HUES6 (cell line): ENCODE data around the gene RMRP.
A peak's percentile ranks its signal among the peaks of the same experiment; 100 is the strongest.

Experiments used
- H3K27ac ChIP-seq: 2 replicates; pipeline ENCODE4 v1.7.0; 2013; ENCODE audit warnings: low read depth, mild to moderate bottlenecking, low read length, inconsistent platforms
- H3K27me3 ChIP-seq: 2 replicates; pipeline ENCODE4 v1.6.1; 2013; ENCODE audit warnings: low read length; ENCODE audit not compliant: control insufficient read depth, insufficient read depth
- H3K36me3 ChIP-seq: 2 replicates; pipeline ENCODE4 v1.6.1; 2013; ENCODE audit warnings: low read length; ENCODE audit not compliant: control insufficient read depth, insufficient read depth
- H3K4me1 ChIP-seq: 2 replicates; pipeline ENCODE4 v1.6.1; 2013; ENCODE audit warnings: low read length; ENCODE audit not compliant: control insufficient read depth, insufficient read depth
- H3K4me3 ChIP-seq: 2 replicates; pipeline ENCODE4 v1.5.1; 2013; ENCODE audit warnings: low read depth, low read length
- H3K9ac ChIP-seq: one replicate; pipeline ENCODE4 v1.6.1; 2013; ENCODE audit warnings: mild to moderate bottlenecking, low read length
- H3K9me3 ChIP-seq: 2 replicates; pipeline ENCODE4 v1.6.1; 2013; ENCODE audit warnings: low read depth, low read length; ENCODE audit not compliant: control insufficient read depth, insufficient read depth

RMRP gene

DNA sequence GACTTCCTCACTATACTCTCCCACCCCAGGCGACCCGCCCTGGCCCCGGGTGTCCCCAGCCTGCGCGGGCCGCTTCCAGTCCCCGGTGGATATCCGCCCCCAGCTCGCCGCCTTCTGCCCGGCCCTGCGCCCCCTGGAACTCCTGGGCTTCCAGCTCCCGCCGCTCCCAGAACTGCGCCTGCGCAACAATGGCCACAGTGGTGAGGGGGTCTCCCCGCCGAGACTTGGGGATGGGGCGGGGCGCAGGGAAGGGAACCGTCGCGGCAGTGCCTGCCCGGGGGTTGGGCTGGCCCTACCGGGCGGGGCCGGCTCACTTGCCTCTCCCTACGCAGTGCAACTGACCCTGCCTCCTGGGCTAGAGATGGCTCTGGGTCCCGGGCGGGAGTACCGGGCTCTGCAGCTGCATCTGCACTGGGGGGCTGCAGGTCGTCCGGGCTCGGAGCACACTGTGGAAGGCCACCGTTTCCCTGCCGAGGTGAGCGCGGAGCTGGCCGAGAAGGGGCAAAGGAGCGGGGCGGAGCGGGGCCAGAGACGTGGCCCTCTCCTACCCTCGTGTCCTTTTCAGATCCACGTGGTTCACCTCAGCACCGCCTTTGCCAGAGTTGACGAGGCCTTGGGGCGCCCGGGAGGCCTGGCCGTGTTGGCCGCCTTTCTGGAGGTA is 18.0 kb upstream of the RMRP start:
- H3K4me3 ChIP-seq = peak overlapping the region; percentile 70
- peak overlapping the region; percentile 55 for H3K9ac ChIP-seq

DNA sequence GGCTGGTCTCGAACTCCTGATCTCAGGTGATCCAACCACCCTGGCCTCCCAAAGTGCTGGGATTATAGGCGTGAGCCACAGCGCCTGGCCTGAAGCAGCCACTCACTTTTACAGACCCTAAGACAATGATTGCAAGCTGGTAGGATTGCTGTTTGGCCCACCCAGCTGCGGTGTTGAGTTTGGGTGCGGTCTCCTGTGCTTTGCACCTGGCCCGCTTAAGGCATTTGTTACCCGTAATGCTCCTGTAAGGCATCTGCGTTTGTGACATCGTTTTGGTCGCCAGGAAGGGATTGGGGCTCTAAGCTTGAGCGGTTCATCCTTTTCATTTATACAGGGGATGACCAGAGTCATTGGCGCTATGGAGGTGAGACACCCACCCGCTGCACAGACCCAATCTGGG is 17.4 kb upstream of the RMRP start:
- Histone ChIP-seq H3K9ac (peak overlapping the region; percentile 42), H3K9me3 (no peaks in the 10 kb centered on the region), H3K27ac (no peak overlapping the region), H3K4me1 (peaks cover 10% of the 10 kb centered on the region; the same call in 1 of the 2 replicates), H3K27me3 (peaks cover 22% of the 10 kb centered on the region), H3K4me3 (peak overlapping the region; percentile 70), H3K36me3 (no peaks in the 10 kb centered on the region)

More for the DNA sequence above, 18.0 kb upstream of the RMRP start:
- Histone ChIP-seq H3K9me3 (no peaks in the 10 kb centered on the region), H3K27ac (no peak overlapping the region), H3K4me1 (peaks cover 17% of the 10 kb centered on the region), H3K36me3 (no peaks in the 10 kb centered on the region), H3K27me3 (peaks cover 22% of the 10 kb centered on the region)

DNA sequence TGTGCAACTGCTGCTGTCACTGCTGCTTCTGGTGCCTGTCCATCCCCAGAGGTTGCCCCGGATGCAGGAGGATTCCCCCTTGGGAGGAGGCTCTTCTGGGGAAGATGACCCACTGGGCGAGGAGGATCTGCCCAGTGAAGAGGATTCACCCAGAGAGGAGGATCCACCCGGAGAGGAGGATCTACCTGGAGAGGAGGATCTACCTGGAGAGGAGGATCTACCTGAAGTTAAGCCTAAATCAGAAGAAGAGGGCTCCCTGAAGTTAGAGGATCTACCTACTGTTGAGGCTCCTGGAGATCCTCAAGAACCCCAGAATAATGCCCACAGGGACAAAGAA is 16.2 kb upstream of the RMRP start:
- Histone ChIP-seq H3K9ac (no peak overlapping the region), H3K9me3 (no peaks in the 10 kb centered on the region), H3K4me1 (peaks cover 6% of the 10 kb centered on the region; the same call in 1 of the 2 replicates), H3K27me3 (peaks cover 22% of the 10 kb centered on the region), H3K4me3 (no peak overlapping the region), H3K36me3 (no peaks in the 10 kb centered on the region), H3K27ac (no peak overlapping the region)

DNA sequence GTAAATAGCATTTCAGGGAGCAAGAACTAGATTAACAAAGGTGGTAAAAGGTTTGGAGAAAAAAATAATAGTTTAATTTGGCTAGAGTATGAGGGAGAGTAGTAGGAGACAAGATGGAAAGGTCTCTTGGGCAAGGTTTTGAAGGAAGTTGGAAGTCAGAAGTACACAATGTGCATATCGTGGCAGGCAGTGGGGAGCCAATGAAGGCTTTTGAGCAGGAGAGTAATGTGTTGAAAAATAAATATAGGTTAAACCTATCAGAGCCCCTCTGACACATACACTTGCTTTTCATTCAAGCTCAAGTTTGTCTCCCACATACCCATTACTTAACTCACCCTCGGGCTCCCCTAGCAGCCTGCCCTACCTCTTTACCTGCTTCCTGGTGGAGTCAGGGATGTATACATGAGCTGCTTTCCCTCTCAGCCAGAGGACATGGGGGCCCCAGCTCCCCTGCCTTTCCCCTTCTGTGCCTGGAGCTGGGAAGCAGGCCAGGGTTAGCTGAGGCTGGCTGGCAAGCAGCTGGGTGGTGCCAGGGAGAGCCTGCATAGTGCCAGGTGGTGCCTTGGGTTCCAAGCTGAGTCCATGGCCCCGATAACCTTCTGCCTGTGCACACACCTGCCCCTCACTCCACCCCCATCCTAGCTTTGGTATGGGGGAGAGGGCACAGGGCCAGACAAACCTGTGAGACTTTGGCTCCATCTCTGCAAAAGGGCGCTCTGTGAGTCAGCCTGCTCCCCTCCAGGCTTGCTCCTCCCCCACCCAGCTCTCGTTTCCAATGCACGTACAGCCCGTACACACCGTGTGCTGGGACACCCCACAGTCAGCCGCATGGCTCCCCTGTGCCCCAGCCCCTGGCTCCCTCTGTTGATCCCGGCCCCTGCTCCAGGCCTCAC is 15.6 kb upstream of the RMRP start, which contains the start of gene CA9:
Gene CA9, plus strand, starts transcription at position 797 of the 893 bp plus-strand sequence. Its CDS starts 32 bp downstream, at position 829.
- H3K9me3 ChIP-seq = no peaks in the 10 kb centered on the region
- no peak within 1 kb of the TSS for H3K9ac ChIP-seq
- peaks cover 6% of the 10 kb centered on the region; the same call in 1 of the 2 replicates for H3K4me1 ChIP-seq
- no peak within 1 kb of the TSS for H3K4me3 ChIP-seq
- H3K27ac ChIP-seq = no peak within 1 kb of the TSS
- no peaks in the 10 kb centered on the region for H3K36me3 ChIP-seq
- H3K27me3 ChIP-seq = peaks cover 22% of the 10 kb centered on the region

DNA sequence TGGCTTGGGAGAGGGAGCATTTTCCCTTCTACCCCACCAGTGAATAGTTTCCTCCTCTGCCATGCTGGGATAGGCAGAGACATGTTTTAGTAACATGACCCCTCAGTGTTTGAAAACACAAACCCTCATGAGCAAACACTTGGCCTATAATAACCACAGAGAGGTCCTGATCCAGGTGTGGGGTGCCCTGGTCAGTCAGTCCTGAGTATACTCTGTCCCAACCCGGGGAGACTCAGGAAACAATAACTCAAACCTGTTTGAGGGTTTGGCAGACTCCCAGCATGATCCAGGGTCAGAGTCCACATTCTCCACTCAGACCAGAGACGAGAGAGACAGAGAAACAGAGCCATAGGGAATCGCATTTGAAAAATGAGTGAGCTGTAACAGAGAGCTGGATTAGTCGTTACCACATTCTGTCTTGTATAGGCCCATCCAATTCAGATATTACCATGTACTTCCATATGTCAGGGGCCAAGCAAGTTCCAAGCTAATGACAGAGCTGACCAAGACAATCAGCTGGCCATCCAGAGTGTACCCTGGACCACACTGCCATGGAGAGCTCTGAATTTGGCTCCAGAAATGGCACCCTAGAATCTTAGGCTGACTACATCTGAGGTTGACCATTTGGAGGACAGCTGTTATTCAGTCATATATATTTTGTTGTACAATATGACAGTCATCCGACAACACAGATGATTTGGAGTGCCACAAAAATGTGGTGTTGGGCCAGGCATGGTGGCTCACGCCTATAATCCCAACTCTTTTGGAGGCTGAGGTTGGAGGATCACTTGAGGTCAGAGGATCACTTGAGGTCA is 11.7 kb upstream of the RMRP start:
- Histone ChIP-seq H3K27ac (no peak overlapping the region), H3K4me1 (peaks cover 3% of the 10 kb centered on the region), H3K4me3 (no peak overlapping the region), H3K9me3 (no peaks in the 10 kb centered on the region), H3K9ac (no peak overlapping the region), H3K27me3 (peaks cover 14% of the 10 kb centered on the region), H3K36me3 (no peaks in the 10 kb centered on the region)

DNA sequence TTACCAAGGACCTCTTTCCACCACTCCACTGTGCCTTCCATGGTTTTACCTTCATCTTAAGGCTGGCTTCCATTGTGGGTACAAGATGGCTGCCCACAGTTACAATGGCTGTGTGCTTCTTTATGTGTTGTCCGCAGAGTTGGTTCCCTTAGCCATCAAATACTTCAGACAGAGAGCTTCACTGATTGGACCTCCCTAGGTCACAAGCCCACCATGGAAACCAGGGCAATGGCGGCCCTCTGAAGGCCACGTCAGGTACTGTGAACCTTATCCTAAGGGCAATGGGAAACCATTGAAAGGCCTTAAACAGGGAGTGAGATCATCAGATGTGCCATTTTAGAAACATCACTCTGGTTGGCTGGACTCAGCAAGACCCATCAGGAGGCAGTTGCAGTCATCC is 10.1 kb upstream of the RMRP start:
- Histone ChIP-seq H3K27ac (no peak overlapping the region), H3K9ac (no peak overlapping the region), H3K27me3 (no peaks in the 10 kb centered on the region), H3K9me3 (no peaks in the 10 kb centered on the region), H3K4me1 (peaks cover 3% of the 10 kb centered on the region), H3K4me3 (no peak overlapping the region), H3K36me3 (peaks cover 6% of the 10 kb centered on the region)

DNA sequence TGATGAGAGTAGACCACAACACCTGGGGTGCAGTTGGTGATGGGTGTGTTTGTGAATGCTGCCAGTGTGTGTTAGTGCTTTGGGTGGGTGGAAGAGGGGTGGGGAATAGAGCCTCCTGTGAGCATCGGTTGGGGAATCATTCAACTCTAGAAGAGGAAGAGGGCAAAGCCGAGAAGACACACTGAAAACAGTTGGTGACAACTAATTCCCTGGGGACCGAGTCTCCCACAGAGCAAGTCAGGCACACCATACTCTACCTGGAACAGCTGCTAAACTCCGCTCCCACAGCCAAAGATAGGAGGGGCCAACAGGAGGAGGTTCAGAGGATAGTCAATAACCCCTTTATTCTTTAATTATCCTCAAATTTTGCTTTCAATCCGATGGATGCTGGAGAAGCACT is 8.7 kb upstream of the RMRP start:
- Histone ChIP-seq H3K4me3 (no peak overlapping the region), H3K27ac (no peak overlapping the region), H3K4me1 (peaks cover 3% of the 10 kb centered on the region)

DNA sequence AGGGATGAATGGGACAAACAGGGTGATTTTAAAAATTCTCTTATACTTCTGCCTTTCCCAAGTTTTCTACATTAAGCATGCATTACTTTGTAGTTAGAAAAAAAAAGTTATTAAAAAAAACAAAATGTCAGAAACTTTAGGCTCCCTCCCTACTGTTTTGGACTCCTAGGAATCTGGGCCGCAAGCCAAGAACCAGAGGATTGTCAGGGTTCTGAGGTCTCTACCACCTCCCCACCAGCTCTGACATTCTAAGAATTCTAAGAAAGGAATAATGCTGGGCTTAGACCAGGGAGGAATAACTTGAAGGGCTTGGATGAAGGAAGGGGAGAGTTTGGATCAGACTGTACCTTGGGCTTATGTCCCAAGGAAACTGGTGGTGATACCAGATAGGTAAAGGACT is 8.2 kb upstream of the RMRP start:
- H3K4me3 ChIP-seq = no peak overlapping the region
- no peak overlapping the region for H3K9ac ChIP-seq
- H3K27ac ChIP-seq = no peak overlapping the region
- peaks cover 20% of the 10 kb centered on the region for H3K36me3 ChIP-seq
- H3K4me1 ChIP-seq = peaks cover 3% of the 10 kb centered on the region
- no peaks in the 10 kb centered on the region for H3K27me3 ChIP-seq
- H3K9me3 ChIP-seq = no peaks in the 10 kb centered on the region

More for the DNA sequence above, 8.7 kb upstream of the RMRP start:
- Histone ChIP-seq H3K36me3 (peaks cover 20% of the 10 kb centered on the region), H3K9me3 (no peaks in the 10 kb centered on the region), H3K27me3 (no peaks in the 10 kb centered on the region), H3K9ac (no peak overlapping the region)

DNA sequence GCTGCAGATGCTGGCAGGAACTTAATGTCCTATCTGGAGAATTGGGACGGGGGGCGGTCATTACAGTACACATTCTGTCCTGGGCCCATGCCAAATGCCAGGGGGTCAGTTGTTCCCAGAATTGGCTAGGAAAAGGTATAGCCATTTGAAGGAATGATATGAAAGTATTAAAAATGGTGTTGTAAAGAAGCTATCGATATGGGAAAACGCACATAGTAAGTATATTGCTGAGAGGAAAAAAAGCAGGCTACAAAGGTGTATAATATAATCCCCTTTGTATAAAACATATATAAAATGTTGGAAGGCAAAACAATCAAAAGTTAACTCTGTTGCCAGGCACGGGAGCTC is 7.6 kb upstream of the RMRP start:
- no peaks in the 10 kb centered on the region for H3K9me3 ChIP-seq
- H3K27ac ChIP-seq = no peak overlapping the region
- no peak overlapping the region for H3K9ac ChIP-seq
- H3K36me3 ChIP-seq = peaks cover 26% of the 10 kb centered on the region
- no peaks in the 10 kb centered on the region for H3K27me3 ChIP-seq
- peak overlapping the region; percentile 86 for H3K4me3 ChIP-seq
- peaks cover 5% of the 10 kb centered on the region for H3K4me1 ChIP-seq

DNA sequence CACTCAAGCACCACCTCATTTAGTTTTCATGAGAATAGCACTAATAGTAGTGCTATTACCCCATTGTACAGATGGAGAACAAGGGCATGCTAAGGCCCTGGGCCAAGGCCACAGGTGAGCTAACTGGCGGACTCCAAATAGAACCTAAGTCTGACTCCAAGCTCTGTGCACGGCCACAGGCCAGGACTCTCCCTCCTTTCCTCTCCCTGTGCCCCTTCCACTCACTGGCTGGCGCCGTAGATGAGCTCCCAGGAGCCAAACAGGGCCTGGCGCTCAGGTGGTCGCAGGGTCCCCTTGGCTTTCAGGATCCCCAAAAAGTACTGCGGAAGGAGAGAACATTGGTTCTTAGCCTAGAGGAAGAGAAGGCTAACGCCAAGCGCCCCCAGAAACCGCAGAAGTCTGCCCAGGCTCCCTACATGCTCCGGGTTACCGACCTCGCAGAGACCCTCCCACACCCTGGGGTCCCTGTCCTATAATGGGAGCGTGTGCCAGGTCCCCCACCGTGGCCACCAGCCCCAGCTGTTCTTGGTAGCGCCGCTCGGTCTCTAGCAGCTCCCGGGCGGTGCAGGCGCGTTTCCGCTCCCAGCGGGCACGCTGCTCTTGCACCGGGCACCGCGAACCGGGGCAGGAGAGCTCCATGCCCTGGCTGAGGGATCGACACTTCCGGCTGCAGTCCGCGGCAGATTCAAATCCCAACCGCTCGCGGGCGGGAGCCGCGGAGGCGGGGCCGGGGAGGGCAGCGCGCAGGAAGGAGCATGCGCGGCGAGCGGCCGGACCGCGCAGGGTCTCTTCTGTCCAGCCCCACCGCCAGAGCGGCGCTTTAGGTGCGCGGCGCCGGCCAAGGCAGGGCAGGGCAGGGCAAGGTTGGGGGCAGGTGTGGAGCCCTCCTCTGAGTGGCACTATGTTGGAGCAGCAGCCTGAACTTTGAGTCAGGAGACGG is 7.0 kb upstream of the RMRP start, which contains the start of gene ARHGEF39:
Gene ARHGEF39, minus strand, starts transcription at position 665 of the 940 bp plus-strand sequence. Its CDS starts 26 bp downstream, at position 639.
- peaks cover 5% of the 10 kb centered on the region for H3K4me1 ChIP-seq
- H3K4me3 ChIP-seq = peak within 1 kb of the TSS; percentile 86
- no peaks in the 10 kb centered on the region for H3K27me3 ChIP-seq
- peak within 1 kb of the TSS; percentile 48; the same call in 1 of the 2 replicates for H3K27ac ChIP-seq
- peaks cover 31% of the 10 kb centered on the region for H3K36me3 ChIP-seq
- peak within 1 kb of the TSS; percentile 87 for H3K9ac ChIP-seq
- no peaks in the 10 kb centered on the region for H3K9me3 ChIP-seq
